Fibroblast of skin of scalp (primary cell): ENCODE data around the gene HS1BP3.

ENCODE experiments used
- DNase-seq: peaks from one replicate; pipeline ENCODE4 v3.0.0-alpha.2; 2013

The HS1BP3 gene

DNA sequence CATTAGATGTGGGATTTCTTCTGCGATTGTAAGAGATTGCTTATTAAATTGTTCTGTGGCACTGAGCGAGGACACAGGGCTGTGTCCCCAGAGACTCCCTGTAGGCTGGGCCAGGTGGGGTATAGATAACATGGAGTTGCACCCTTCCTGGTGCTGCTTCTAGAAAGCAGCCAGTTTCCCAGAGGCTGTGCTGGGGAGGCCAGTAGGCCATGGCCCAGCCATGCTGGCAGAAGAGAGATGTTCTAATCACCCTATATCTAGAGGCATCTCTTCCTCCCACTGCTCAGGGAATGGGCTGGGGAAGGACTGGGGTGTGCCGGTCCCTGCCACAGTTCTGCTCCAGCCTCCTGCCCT lies 66.9 kb downstream of the HS1BP3 start:
- DNase-seq = no peak

DNA sequence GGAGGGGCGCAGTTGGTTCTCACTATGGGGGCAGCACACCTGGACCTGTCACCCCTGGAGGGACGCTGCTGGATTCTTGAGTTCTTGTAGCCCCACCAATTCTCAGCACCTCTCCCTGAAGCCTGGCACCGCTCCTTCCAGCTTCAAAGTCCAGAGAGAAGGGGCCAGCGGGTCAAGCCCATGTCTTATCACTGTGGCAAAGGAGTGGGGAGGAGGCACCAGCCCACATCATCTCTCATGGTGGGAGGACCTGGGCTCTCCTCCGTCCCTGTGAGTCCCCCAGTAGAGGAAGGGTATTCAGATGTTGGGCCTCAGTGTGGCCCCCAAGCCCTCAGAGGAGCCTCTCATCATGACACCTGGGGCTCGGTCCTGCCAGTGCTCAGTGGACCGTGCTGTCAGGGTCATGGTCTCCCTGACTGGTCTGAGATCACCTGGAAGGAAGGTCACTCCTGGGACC lies 67.4 kb downstream of the HS1BP3 start:
- DNase-seq = no peak

- no peak for DNase-seq
Measured at GRCh38 chr2:20582600-20583221, 68.2 kb downstream of the HS1BP3 start.

GRCh38 chr2:20580690-20581437 lies 70.0 kb downstream of the HS1BP3 start:
- no peak for DNase-seq

GRCh38 chr2:20579866-20580265 lies 71.0 kb downstream of the HS1BP3 start:
- DNase-seq = no peak

GRCh38 chr2:20578895-20579825 lies 71.7 kb downstream of the HS1BP3 start:
- peak; percentile 99 for DNase-seq

GRCh38 chr2:20578266-20578894 lies 72.5 kb downstream of the HS1BP3 start:
- DNase-seq = no peak

- DNase-seq = peak; percentile 52
Measured at GRCh38 chr2:20577495-20578235, 73.2 kb downstream of the HS1BP3 start.

DNA sequence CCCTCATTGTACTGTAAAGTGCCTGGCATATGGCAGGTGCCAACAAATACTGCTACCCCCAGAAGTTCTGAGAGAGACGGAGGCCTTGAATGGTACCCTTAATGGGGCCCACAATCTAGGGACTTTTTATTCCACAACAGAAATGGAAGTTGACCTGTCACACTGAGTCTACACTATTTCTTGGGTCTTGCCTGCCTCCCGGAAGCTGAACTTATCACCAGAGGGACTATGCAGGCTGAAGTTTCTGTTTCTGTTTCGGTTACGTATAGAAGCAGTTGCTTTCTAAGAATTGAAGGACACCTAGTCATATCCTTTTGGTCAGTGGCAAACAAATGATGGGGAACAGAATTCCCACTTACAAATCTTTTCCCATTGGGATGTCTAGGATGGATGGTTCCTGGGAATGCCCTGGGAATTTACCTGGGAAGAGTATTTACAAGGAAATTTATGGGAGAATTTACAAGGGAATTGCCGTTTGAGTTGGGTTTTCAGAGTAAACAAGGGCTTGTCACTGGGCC lies 74.2 kb downstream of the HS1BP3 start:
- no peak for DNase-seq

DNA sequence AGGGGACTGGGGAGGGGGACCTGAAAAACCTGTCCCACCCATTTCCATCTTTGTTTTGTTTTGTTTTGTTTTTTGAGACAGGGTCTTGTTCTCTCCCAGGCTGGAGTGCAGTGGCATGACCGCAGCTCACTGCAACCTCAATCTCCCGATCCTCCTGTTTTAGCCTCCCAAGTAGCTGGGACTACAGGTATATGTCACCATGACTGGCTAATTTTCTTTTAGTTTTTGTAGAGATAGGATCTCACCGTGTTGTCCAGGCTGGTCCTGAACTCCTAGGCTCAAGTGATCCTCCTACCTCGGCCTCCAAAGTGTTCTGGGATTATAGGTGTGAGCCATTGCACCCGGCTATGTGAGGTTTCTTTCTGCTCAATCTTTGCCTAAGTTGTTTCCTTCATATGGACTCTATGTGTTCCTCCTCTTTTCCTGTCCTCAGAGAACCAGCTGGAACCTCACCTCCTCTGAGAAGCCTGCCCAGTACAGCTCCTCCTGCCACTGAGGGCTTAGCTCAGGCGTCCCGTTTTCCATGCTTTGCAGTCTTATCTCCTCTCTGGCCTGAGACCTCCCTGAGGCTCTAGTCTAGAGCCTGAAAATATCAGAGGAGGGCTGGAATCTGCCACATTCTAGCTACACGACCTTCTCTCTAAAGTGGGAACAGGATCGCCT lies 74.8 kb downstream of the HS1BP3 start:
- no peak for DNase-seq

DNA sequence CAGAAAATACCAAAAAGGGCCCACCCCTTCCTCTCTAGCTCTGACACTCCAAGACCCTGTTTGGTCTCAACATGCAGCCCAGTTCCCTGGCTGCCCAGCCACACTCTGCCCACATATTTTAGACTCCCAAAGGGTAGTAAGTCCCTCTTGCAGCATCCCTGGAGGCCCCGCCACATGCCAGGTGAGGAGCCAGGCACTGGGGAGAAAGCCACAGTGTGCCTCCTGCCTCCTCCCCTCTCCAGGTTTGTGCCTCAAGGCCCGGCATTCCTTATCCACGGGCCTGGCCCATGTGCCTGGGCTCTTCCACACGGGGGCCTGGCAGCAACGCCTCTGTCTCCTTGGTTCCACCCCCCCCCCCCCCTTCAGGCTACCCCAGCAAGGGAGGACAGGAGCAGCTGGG lies 75.5 kb downstream of the HS1BP3 start:
- DNase-seq = no peak

DNA sequence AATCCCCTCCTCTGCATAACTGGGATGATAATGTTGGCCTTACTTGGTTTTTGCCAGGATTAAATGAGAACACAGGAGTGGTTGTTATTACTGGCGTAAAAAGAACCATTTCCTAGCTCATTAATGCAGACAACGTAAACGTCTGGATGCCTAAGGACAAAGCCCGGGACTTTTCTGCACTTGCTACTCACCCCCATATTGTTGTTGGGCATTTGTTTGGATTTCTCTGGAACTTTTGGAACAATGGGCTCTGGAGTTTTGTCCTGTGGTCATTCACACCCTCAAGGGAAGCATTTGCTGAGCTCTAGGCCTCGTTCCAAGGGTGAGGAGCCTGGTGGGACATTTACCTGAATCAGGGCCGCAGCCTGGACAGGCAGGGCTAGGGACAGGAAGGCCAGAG lies 76.0 kb downstream of the HS1BP3 start:
- DNase-seq = no peak

GRCh38 chr2:20574423-20574911 lies 76.4 kb downstream of the HS1BP3 start:
- no peak for DNase-seq

- DNase-seq = peak; percentile 66
Measured at GRCh38 chr2:20573620-20574422, 77.1 kb downstream of the HS1BP3 start.

GRCh38 chr2:20572221-20572620 lies 78.7 kb downstream of the HS1BP3 start:
- DNase-seq = no peak

GRCh38 chr2:20571644-20572215 lies 79.2 kb downstream of the HS1BP3 start:
- no peak for DNase-seq

GRCh38 chr2:20571231-20571630 lies 79.7 kb downstream of the HS1BP3 start:
- no peak for DNase-seq

GRCh38 chr2:20570249-20570648 lies 80.6 kb downstream of the HS1BP3 start:
- no peak for DNase-seq

DNA sequence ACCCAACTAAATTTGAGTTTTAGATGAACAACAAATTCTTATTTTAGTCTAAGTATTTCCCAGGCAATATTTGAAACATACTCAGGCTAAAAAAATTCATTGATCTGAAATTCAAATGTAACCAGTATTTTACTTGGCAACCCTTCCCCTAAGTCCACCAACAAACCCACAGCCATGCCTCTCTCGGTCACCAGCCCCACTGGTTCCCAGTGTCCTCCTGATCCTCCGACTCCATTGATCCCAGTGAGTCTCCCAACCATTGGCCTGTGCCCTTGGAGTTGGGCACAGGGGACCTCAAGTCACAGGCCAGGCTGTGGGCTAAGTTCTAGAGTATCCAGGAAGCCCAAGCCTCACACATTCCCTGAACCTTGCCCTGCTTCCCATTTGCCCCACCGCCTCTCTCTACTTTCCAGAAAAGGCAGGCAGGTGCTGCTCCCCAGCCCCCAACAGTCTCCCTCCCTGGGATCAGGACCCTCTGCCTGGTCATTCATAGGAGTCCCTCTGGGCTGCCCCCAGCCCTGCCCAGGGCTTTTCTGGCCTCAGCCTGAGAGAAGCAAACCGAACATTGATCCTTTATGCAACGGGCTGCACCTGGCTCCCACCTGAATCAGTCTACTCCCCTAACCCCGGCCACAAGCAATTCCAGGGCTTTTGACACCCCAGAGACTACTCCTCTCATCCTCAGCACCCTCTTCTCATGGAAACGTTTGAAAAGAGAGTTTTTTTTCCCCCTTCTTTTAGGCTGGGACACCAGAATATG lies 81.3 kb downstream of the HS1BP3 start:
- DNase-seq = no peak
